T-cell (primary cell): Measurements from ENCODE around the gene MRPS31. TPM values are rescaled to one million over a fixed set of nuclear protein-coding genes. Genes with fewer than 3 reads are reported as not detected.
A peak's percentile ranks its signal among the peaks of the same experiment; 100 is the strongest.
"Not testable (repeated sequence)": the region's sequence is repeated elsewhere in the genome, so short reads cannot be mapped to it uniquely, and the experiment has no call there.

Source experiments
- ATAC-seq, 4 experiments: fragments of 200-7000 bp in 3 of 4; fragments of 150-1000 bp in 1 of 4; cut with Tn5 transposase; replicated peaks in 1 of 4; 1 replicate in 3 of 4; 2 replicates in 1 of 4; pipeline ENCODE4 v1.10.0; 2021; ENCODE audit warnings: moderate library complexity in 3 of 4, mild to moderate bottlenecking in 2 of 4, moderate number of reproducible peaks in 1 of 4
- CTCF ChIA-PET, 2 donors: fragments of 300-600 bp; sonication (Branson Sonifier 250); formaldehyde crosslinking; loops; one replicate each; lab custom pipeline; 2022; ENCODE audit warnings: antibody characterized with exemption in 2 of 2; lab: Charles Lee
- POLR2A ChIA-PET, 2 donors: fragments of 300-600 bp; sonication (Branson Sonifier 250); formaldehyde crosslinking; loops; one replicate each; lab custom pipeline; 2022; ENCODE audit warnings: antibody characterized with exemption in 2 of 2; lab: Charles Lee
- DNase-seq, 35 experiments: peaks; one replicate each; pipeline versions ENCODE4 v3.0.0 to v3.0.0-alpha.2; 2013 to 2023
- H3K27ac ChIP-seq: one replicate; pipeline ENCODE4 v1.5.1; 2013; ENCODE audit warnings: low read length
- H3K27me3 ChIP-seq, 2 experiments: replicated peaks in 1 of 2; 1 replicate in 1 of 2; 2 replicates in 1 of 2; pipeline versions ENCODE4 v1.6.1 to v1.7.0; 2013; ENCODE audit warnings: low read length in 1 of 2, mixed read lengths in 1 of 2; ENCODE audit not compliant: control insufficient read depth in 2 of 2, insufficient read depth in 2 of 2; ENCODE audit errors: extremely low read depth in 1 of 2
- H3K36me3 ChIP-seq, 2 donors: 1 replicate in 1 of 2; 2 replicates in 1 of 2; pipeline versions ENCODE4 v1.6.1 to v1.7.0; 2013; ENCODE audit warnings: low read length in 1 of 2; ENCODE audit not compliant: control insufficient read depth in 2 of 2, insufficient read depth in 1 of 2; ENCODE audit errors: extremely low read depth in 1 of 2
- H3K4me1 ChIP-seq, 2 experiments: 1 replicate in 1 of 2; 2 replicates in 1 of 2; pipeline versions ENCODE4 v1.6.1 to v1.7.0; 2013; ENCODE audit warnings: low read length in 2 of 2, mixed read lengths in 1 of 2; ENCODE audit not compliant: insufficient read depth in 2 of 2, control insufficient read depth in 1 of 2; ENCODE audit errors: extremely low read depth in 1 of 2
- H3K4me3 ChIP-seq, 2 donors: 1 replicate in 1 of 2; 2 replicates in 1 of 2; pipeline versions ENCODE4 v1.5.1 to v1.7.0; 2013; ENCODE audit warnings: mild to moderate bottlenecking in 2 of 2, low read length in 1 of 2, moderate library complexity in 1 of 2; ENCODE audit not compliant: control insufficient read depth in 1 of 2; ENCODE audit errors: extremely low read depth in 1 of 2
- H3K9me3 ChIP-seq: 2 replicates; pipeline ENCODE4 v1.7.0; 2013
- H3K27ac Mint-ChIP-seq, 2 donors: one replicate each; pipeline ENCODE4 v1.8.0; 2020 to 2021; ENCODE audit warnings: mild to moderate bottlenecking in 2 of 2, mixed read lengths in 2 of 2
- H3K27me3 Mint-ChIP-seq, 2 donors: one replicate each; pipeline ENCODE4 v1.8.0; 2021 to 2022; ENCODE audit warnings: mixed read lengths in 2 of 2
- H3K36me3 Mint-ChIP-seq: one replicate; pipeline ENCODE4 v1.8.0; 2021; ENCODE audit warnings: mixed read lengths
- H3K4me1 Mint-ChIP-seq, 3 donors: one replicate each; pipeline ENCODE4 v1.8.0; 2020 to 2022; ENCODE audit warnings: mixed read lengths in 3 of 3, mild to moderate bottlenecking in 1 of 3
- H3K4me3 Mint-ChIP-seq, 3 donors: one replicate each; pipeline ENCODE4 v1.8.0; 2020 to 2022; ENCODE audit warnings: mild to moderate bottlenecking in 3 of 3, mixed read lengths in 3 of 3, moderate library complexity in 3 of 3
- H3K9me3 Mint-ChIP-seq, 3 donors: one replicate each; pipeline ENCODE4 v1.8.0; 2020 to 2022; ENCODE audit warnings: mixed read lengths in 3 of 3
- WGBS: methylation state at CpG from one replicate; pipeline ENCODE4 v1.1.5; 2013; ENCODE audit warnings: missing lambda C conversion rate; ENCODE audit not compliant: insufficient coverage; 5-methylcytosine and 5-hydroxymethylcytosine counted together
- total RNA-seq, 35 experiments: library from RNA in 6 of 35; stranded (reverse) in 6 of 35; fragments of 120-200 nt in 1 of 35; gene quantifications; one replicate each; pipeline versions ENCODE4 v1.2.1 to v1.2.4 and lab custom pipeline; 2013 to 2026

The MRPS31 gene
- total RNA-seq, 5 donors from 2014 or later (not counting 1 experiment from before 2014, with no cell fraction given), result 19.2 to 34.4 (median 28.5) TPM

- Mint-ChIP-seq H3K27ac (peak overlapping the region in 1 of 2 donors; percentile 73), H3K9me3 (peaks cover 0 to 3% (median 0%) of the 10 kb centered on the region in 3 donors), H3K4me1 (peaks cover 24 to 32% (median 27%) of the 10 kb centered on the region in 3 donors), H3K4me3 (no peak overlapping the region), H3K27me3 (no peaks in the 10 kb centered on the region), H3K36me3 (peaks cover 32% of the 10 kb centered on the region)
- Histone ChIP-seq H3K9me3 (no peaks in the 10 kb centered on the region), H3K4me3 (no peak overlapping the region), H3K36me3 (peaks cover 9 to 10% of the 10 kb centered on the region in 2 donors), H3K27me3 (no peaks in the 10 kb centered on the region), H3K27ac (no peak overlapping the region), H3K4me1 (peaks cover 0 to 4% of the 10 kb centered on the region in 2 experiments)
- DNase-seq (no peak), ATAC-seq (no peak)
- ChIA-PET CTCF (no interaction called here), POLR2A (interaction anchor here in 1 of 2 donors (0.7 kb wide), 1 partner anchor 651 kb away, joined by 8 read pairs; no protein-coding TSS in a partner anchor)
- 80% methylated on average over 1 of the region's 1 CpG for WGBS
Measured at GRCh38 chr13:40732658-40733057, 38.3 kb downstream of the MRPS31 start.

- POLR2A ChIA-PET, result interaction anchor here (0.5 to 0.7 kb wide), 2 partner anchors 1215 to 1570 kb away, joined by 3 to 4 read pairs; no protein-coding TSS in a partner anchor
- H3K4me1 Mint-ChIP-seq, result peaks cover 6 to 10% (median 9%) of the 10 kb centered on the region in 3 donors
- no peaks in the 10 kb centered on the region for H3K9me3 Mint-ChIP-seq
- 96% methylated on average over 4 of the region's 6 CpGs for WGBS
- Histone ChIP-seq H3K27me3 (no peaks in the 10 kb centered on the region), H3K4me3 (no peak overlapping the region), H3K4me1 (no peaks in the 10 kb centered on the region), H3K27ac (no peak overlapping the region), H3K9me3 (no peaks in the 10 kb centered on the region), H3K36me3 (peaks cover 6 to 14% of the 10 kb centered on the region in 2 donors)
- DNase-seq (no peak), ATAC-seq (no peak)
- no peaks in the 10 kb centered on the region for H3K27me3 Mint-ChIP-seq
- no peak overlapping the region for H3K4me3 Mint-ChIP-seq
- no peak overlapping the region for H3K27ac Mint-ChIP-seq
- H3K36me3 Mint-ChIP-seq, result peaks cover 34% of the 10 kb centered on the region
- CTCF ChIA-PET, result no interaction called here
Measured at GRCh38 chr13:40728595-40728994, 42.4 kb downstream of the MRPS31 start.

GRCh38 chr13:40714433-40714832 lies 56.6 kb downstream of the MRPS31 start:
- H3K4me1 Mint-ChIP-seq, H3K9me3 ChIP-seq, H3K27ac ChIP-seq, DNase-seq, H3K27me3 ChIP-seq, POLR2A ChIA-PET, H3K4me1 ChIP-seq, H3K27ac Mint-ChIP-seq, H3K27me3 Mint-ChIP-seq, CTCF ChIA-PET, ATAC-seq, H3K4me3 Mint-ChIP-seq, H3K4me3 ChIP-seq: not testable (repeated sequence)
- peaks cover 53% of the 10 kb centered on the region for H3K36me3 Mint-ChIP-seq
- no CpG with 5 or more reads among the region's 1 CpG for WGBS
- peaks cover 9 to 21% (median 12%) of the 10 kb centered on the region in 3 donors for H3K9me3 Mint-ChIP-seq
- H3K36me3 ChIP-seq, result peaks cover 0 to 21% of the 10 kb centered on the region in 2 donors

- Mint-ChIP-seq H3K36me3 (peaks cover 12% of the 10 kb centered on the region), H3K4me3 (no peak overlapping the region), H3K27ac (peak overlapping the region; percentile 7 to 59), H3K27me3 (no peaks in the 10 kb centered on the region), H3K9me3 (peaks cover 15 to 42% (median 18%) of the 10 kb centered on the region in 3 donors), H3K4me1 (peaks cover 20 to 30% (median 21%) of the 10 kb centered on the region in 3 donors)
- Histone ChIP-seq H3K4me1 (peaks cover 0 to 8% of the 10 kb centered on the region in 2 experiments), H3K4me3 (no peak overlapping the region), H3K36me3 (no peaks in the 10 kb centered on the region), H3K27ac (no peak overlapping the region), H3K9me3 (no peaks in the 10 kb centered on the region), H3K27me3 (no peaks in the 10 kb centered on the region)
- WGBS, result 0% methylated on average over 2 of the region's 2 CpGs
- ATAC-seq (peak; percentile 58 to 85 (median 79)), DNase-seq (peak in 13 of 35 experiments; percentile 1 to 34 (median 9))
- POLR2A ChIA-PET, result no interaction called here
- CTCF ChIA-PET, result no interaction called here
Measured at GRCh38 chr13:40706439-40706838, 64.6 kb downstream of the MRPS31 start.

GRCh38 chr13:40697711-40698110 lies 73.3 kb downstream of the MRPS31 start:
- Histone ChIP-seq H3K36me3 (no peaks in the 10 kb centered on the region), H3K27ac (no peak overlapping the region), H3K27me3 (no peaks in the 10 kb centered on the region), H3K4me3 (no peak overlapping the region), H3K9me3 (no peaks in the 10 kb centered on the region), H3K4me1 (no peaks in the 10 kb centered on the region)
- H3K4me3 Mint-ChIP-seq, result no peak overlapping the region
- H3K27ac Mint-ChIP-seq, result no peak overlapping the region
- POLR2A ChIA-PET, result no interaction called here
- H3K9me3 Mint-ChIP-seq, result no peaks in the 10 kb centered on the region
- CTCF ChIA-PET, result interaction anchor here in 1 of 2 donors (0.6 to 0.7 kb wide), 2 partner anchors 754 to 1578 kb away, joined by 3 read pairs; no protein-coding TSS in a partner anchor
- H3K27me3 Mint-ChIP-seq, result no peaks in the 10 kb centered on the region
- no peaks in the 10 kb centered on the region for H3K4me1 Mint-ChIP-seq
- ATAC-seq, result no peak
- no peak for DNase-seq
- WGBS, result no CpG with 5 or more reads among the region's 5 CpGs
- no peaks in the 10 kb centered on the region for H3K36me3 Mint-ChIP-seq

GRCh38 chr13:40694426-40694825 lies 76.6 kb downstream of the MRPS31 start:
- no peak overlapping the region for H3K27ac ChIP-seq
- no peak for ATAC-seq
- no peaks in the 10 kb centered on the region for H3K27me3 ChIP-seq
- Mint-ChIP-seq H3K27me3 (no peaks in the 10 kb centered on the region), H3K4me1 (no peaks in the 10 kb centered on the region), H3K36me3 (no peaks in the 10 kb centered on the region), H3K9me3 (no peaks in the 10 kb centered on the region), H3K4me3 (no peak overlapping the region), H3K27ac (no peak overlapping the region)
- DNase-seq, result no peak
- WGBS, result no CpG with 5 or more reads among the region's 4 CpGs
- no peaks in the 10 kb centered on the region for H3K36me3 ChIP-seq
- POLR2A ChIA-PET, result interaction anchor here in 1 of 2 donors (0.7 kb wide), 1 partner anchor 609 kb away, joined by 4 read pairs; no protein-coding TSS in a partner anchor
- CTCF ChIA-PET, result interaction anchor here (0.6 to 1.1 kb wide), 4 partner anchors 9 to 733 kb away, joined by 3 to 5 read pairs (median 3); no protein-coding TSS in a partner anchor
- H3K4me1 ChIP-seq, result no peaks in the 10 kb centered on the region
- H3K4me3 ChIP-seq, result no peak overlapping the region
- no peaks in the 10 kb centered on the region for H3K9me3 ChIP-seq
